Measurements from ENCODE around the gene NELL1.

- TF ChIP-seq CTCF (IDR thresholded peaks at IDR 0.05), result no peak
- TF ChIP-seq POLR2A (IDR thresholded peaks at IDR 0.05), result no peak
Observed at GRCh38 chr11:20762980-20763379, 93.6 kb downstream of the NELL1 start.
